Measurements from ENCODE around the gene AXL. TPM values are rescaled to one million over a fixed set of nuclear protein-coding genes. Genes with fewer than 3 reads are reported as not detected.
A peak's percentile ranks its signal among the peaks of the same experiment; 100 is the strongest.

Gene AXL
- total and polyA plus RNA-seq, 2 of the 13 experiments (the other 11 are each of a cell fraction or from before 2014, with no cell fraction given) = 0.71 to 5.9 TPM

DNA sequence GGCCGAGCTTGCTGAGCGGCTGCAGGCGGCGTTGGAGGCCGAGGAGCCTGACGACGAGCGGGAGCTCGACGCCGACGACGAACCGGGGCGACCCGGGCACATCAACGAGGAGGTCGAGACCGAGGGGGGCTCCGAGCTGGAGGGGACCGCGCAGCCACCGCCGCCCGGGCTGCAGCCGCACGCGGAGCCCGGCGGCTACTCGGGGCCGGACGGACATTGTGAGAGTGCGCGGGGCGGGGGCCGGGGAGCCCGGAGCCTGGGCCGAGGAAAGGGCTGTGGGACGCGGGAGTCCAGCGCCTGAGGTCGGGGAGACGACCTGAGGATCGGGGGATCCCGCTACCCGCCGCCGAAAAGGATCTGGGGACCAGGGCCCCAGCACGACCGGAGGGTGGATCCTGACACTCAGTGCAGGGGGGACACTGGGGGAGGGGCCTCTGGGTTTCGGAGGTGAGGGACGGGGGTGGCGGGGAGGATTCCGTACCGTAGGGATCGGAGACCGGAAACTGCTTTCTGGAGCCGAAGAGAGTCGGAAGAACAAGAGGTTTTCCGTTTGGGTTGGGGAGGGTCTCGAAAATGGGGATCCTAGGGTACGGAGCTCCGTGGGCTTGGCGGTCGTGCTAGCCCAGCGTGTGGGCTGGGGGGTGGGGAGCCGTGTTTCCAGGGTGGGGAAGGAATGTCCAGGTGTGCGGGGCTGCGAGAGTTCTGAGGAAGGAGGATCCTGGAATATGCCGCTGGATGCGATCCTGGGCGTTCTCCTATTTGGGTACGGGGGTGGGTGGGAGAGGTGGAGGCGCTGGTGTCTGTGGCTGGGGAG, 45.8 kb downstream of the AXL start (continued):
- TF ChIP-seq, protein P1, sequence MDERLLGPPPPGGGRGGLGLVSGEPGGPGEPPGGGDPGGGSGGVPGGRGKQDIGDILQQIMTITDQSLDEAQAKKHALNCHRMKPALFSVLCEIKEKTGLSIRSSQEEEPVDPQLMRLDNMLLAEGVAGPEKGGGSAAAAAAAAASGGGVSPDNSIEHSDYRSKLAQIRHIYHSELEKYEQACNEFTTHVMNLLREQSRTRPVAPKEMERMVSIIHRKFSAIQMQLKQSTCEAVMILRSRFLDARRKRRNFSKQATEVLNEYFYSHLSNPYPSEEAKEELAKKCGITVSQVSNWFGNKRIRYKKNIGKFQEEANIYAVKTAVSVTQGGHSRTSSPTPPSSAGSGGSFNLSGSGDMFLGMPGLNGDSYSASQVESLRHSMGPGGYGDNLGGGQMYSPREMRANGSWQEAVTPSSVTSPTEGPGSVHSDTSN (CRISPR knock-in tag; IDR thresholded peaks at IDR 0.05) = no peak
- TF ChIP-seq ZNF468 (CRISPR knock-in tag; IDR thresholded peaks at IDR 0.05) (peak; percentile 90; the same call in 1 of the 2 replicates), CENPT (CRISPR knock-in tag; IDR thresholded peaks at IDR 0.05; ENCODE audit: low read depth) (no peak), ZFP90 (CRISPR knock-in tag; IDR thresholded peaks at IDR 0.05; ENCODE audit: borderline replicate concordance) (peak; percentile 58; the same call in 1 of the 2 replicates), ZNF354B (CRISPR knock-in tag; IDR thresholded peaks at IDR 0.05) (no peak), GABPB1 (CRISPR knock-in tag; IDR thresholded peaks at IDR 0.05) (no peak; the same call in 1 of the 2 replicates), PLRG1 (conservative IDR thresholded peaks at IDR 0.05) (no peak), STAG1 (CRISPR knock-in tag; IDR thresholded peaks at IDR 0.05) (no peak), RARG (CRISPR knock-in tag; IDR thresholded peaks at IDR 0.05; ENCODE audit: low read depth) (no peak), TRIM24 (CRISPR knock-in tag; IDR thresholded peaks at IDR 0.05) (no peak), CAMTA2 (CRISPR knock-in tag; IDR thresholded peaks at IDR 0.05; ENCODE audit: borderline replicate concordance) (0 out of 2 replicates have a peak, but pooled peaks have one; percentile 26), FIP1L1 (IDR thresholded peaks at IDR 0.05; ENCODE audit: borderline replicate concordance, insufficient read depth, low read depth, low read length) (no peak), ZBTB42 (CRISPR knock-in tag; IDR thresholded peaks at IDR 0.05) (0 out of 2 replicates have a peak, but pooled peaks have one; percentile 11), ZNF652 (CRISPR knock-in tag; IDR thresholded peaks at IDR 0.05; ENCODE audit: borderline replicate concordance, low read depth) (no peak), RELA (CRISPR knock-in tag; IDR thresholded peaks at IDR 0.05) (no peak), ZNF589 (CRISPR knock-in tag; conservative IDR thresholded peaks at IDR 0.05) (no peak), KDM5B (CRISPR knock-in tag; IDR thresholded peaks at IDR 0.05; ENCODE audit: borderline replicate concordance) (0 out of 2 replicates have a peak, but pooled peaks have one; percentile 19), MAFK (conservative IDR thresholded peaks at IDR 0.05 in 1 of 2, IDR thresholded peaks at IDR 0.05 in 1 of 2; ENCODE audit: low read length in 2 of 2) (no peak), JUN (CRISPR knock-in tag; IDR thresholded peaks at IDR 0.05) (no peak), ZNF329 (CRISPR knock-in tag; IDR thresholded peaks at IDR 0.05; ENCODE audit: low read depth) (no peak), NFYB (CRISPR knock-in tag; IDR thresholded peaks at IDR 0.05) (no peak)
- TF ChIP-seq, protein P2, sequence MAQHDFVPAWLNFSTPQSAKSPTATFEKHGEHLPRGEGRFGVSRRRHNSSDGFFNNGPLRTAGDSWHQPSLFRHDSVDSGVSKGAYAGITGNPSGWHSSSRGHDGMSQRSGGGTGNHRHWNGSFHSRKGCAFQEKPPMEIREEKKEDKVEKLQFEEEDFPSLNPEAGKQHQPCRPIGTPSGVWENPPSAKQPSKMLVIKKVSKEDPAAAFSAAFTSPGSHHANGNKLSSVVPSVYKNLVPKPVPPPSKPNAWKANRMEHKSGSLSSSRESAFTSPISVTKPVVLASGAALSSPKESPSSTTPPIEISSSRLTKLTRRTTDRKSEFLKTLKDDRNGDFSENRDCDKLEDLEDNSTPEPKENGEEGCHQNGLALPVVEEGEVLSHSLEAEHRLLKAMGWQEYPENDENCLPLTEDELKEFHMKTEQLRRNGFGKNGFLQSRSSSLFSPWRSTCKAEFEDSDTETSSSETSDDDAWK (CRISPR knock-in tag; IDR thresholded peaks at IDR 0.05) = no peak
- TF ChIP-seq, protein P3, sequence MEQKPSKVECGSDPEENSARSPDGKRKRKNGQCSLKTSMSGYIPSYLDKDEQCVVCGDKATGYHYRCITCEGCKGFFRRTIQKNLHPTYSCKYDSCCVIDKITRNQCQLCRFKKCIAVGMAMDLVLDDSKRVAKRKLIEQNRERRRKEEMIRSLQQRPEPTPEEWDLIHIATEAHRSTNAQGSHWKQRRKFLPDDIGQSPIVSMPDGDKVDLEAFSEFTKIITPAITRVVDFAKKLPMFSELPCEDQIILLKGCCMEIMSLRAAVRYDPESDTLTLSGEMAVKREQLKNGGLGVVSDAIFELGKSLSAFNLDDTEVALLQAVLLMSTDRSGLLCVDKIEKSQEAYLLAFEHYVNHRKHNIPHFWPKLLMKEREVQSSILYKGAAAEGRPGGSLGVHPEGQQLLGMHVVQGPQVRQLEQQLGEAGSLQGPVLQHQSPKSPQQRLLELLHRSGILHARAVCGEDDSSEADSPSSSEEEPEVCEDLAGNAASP (CRISPR knock-in tag; IDR thresholded peaks at IDR 0.05; ENCODE audit: borderline replicate concordance) = no peak
- TF ChIP-seq, protein P4, sequence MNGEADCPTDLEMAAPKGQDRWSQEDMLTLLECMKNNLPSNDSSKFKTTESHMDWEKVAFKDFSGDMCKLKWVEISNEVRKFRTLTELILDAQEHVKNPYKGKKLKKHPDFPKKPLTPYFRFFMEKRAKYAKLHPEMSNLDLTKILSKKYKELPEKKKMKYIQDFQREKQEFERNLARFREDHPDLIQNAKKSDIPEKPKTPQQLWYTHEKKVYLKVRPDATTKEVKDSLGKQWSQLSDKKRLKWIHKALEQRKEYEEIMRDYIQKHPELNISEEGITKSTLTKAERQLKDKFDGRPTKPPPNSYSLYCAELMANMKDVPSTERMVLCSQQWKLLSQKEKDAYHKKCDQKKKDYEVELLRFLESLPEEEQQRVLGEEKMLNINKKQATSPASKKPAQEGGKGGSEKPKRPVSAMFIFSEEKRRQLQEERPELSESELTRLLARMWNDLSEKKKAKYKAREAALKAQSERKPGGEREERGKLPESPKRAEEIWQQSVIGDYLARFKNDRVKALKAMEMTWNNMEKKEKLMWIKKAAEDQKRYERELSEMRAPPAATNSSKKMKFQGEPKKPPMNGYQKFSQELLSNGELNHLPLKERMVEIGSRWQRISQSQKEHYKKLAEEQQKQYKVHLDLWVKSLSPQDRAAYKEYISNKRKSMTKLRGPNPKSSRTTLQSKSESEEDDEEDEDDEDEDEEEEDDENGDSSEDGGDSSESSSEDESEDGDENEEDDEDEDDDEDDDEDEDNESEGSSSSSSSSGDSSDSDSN (CRISPR knock-in tag; IDR thresholded peaks at IDR 0.05) = peak; percentile 83; the same call in 1 of the 2 replicates

Measured in HepG2 (cell line).